Measurements from ENCODE around the gene PMEPA1. TPM values are rescaled to one million over a fixed set of nuclear protein-coding genes. Genes with fewer than 3 reads are reported as not detected.

The PMEPA1 gene, protein sequence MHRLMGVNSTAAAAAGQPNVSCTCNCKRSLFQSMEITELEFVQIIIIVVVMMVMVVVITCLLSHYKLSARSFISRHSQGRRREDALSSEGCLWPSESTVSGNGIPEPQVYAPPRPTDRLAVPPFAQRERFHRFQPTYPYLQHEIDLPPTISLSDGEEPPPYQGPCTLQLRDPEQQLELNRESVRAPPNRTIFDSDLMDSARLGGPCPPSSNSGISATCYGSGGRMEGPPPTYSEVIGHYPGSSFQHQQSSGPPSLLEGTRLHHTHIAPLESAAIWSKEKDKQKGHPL
- polyA plus RNA-seq: 18.9 TPM
- long read RNA-seq, donor 1, full-length matches to known transcripts: 2 of 2 reads
- long read RNA-seq, donor 1, partial matches to known transcripts: 0 of 2 reads
- long read RNA-seq, donor 1, other reads (novel, unspliced or antisense): 0 of 2 reads
- long read RNA-seq, donor 2, full-length matches to known transcripts: 14 of 14 reads
- long read RNA-seq, donor 2, partial matches to known transcripts: 0 of 14 reads
- long read RNA-seq, donor 2, other reads (novel, unspliced or antisense): 0 of 14 reads
- long read RNA-seq, donor 3, full-length matches to known transcripts: 11 of 11 reads
- long read RNA-seq, donor 3, partial matches to known transcripts: 0 of 11 reads
- long read RNA-seq, donor 3, other reads (novel, unspliced or antisense): 0 of 11 reads
- long read RNA-seq, donor 4, full-length matches to known transcripts: 1 of 1 reads
- long read RNA-seq, donor 4, partial matches to known transcripts: 0 of 1 reads
- long read RNA-seq, donor 4, other reads (novel, unspliced or antisense): 0 of 1 reads
- long read RNA-seq, donor 5, full-length matches to known transcripts: 6 of 6 reads
- long read RNA-seq, donor 5, partial matches to known transcripts: 0 of 6 reads
- long read RNA-seq, donor 5, other reads (novel, unspliced or antisense): 0 of 6 reads
- long read RNA-seq, donor 6, full-length matches to known transcripts: 13 of 13 reads
- long read RNA-seq, donor 6, partial matches to known transcripts: 0 of 13 reads
- long read RNA-seq, donor 6, other reads (novel, unspliced or antisense): 0 of 13 reads
- long read RNA-seq, donor 7, full-length matches to known transcripts: 10 of 10 reads
- long read RNA-seq, donor 7, partial matches to known transcripts: 0 of 10 reads
- long read RNA-seq, donor 7, other reads (novel, unspliced or antisense): 0 of 10 reads
- long read RNA-seq, donor 8, full-length matches to known transcripts: 16 of 16 reads
- long read RNA-seq, donor 8, partial matches to known transcripts: 0 of 16 reads
- long read RNA-seq, donor 8, other reads (novel, unspliced or antisense): 0 of 16 reads
- long read RNA-seq, donor 9, full-length matches to known transcripts: 8 of 8 reads
- long read RNA-seq, donor 9, partial matches to known transcripts: 0 of 8 reads
- long read RNA-seq, donor 9, other reads (novel, unspliced or antisense): 0 of 8 reads
- long read RNA-seq, donor 10, full-length matches to known transcripts: 12 of 12 reads
- long read RNA-seq, donor 10, partial matches to known transcripts: 0 of 12 reads
- long read RNA-seq, donor 10, other reads (novel, unspliced or antisense): 0 of 12 reads
- long read RNA-seq, donor 11, full-length matches to known transcripts: 7 of 7 reads
- long read RNA-seq, donor 11, partial matches to known transcripts: 0 of 7 reads
- long read RNA-seq, donor 11, other reads (novel, unspliced or antisense): 0 of 7 reads

GRCh38 chr20:57709823-57710799 lies at the start of gene PMEPA1:
Gene PMEPA1 (minus strand): TSS chr20:57710015. CDS start chr20:57709582, 433 bp downstream.
- H3K9me3 ChIP-seq (ENCODE audit: control insufficient read depth, low read depth, low read length): no peaks in the 10 kb centered on the region
- peaks cover 1% of the 10 kb centered on the region for H3K36me3 ChIP-seq (ENCODE audit: control insufficient read depth, insufficient read depth, low read length)
- H3K4me3 ChIP-seq (ENCODE audit: low read length): peak within 1 kb of the TSS; percentile 63
- H3K27ac ChIP-seq (ENCODE audit: low read length): peak within 1 kb of the TSS; percentile 36
- WGBS (ENCODE audit: insufficient coverage, low lambda C conversion rate): no CpG with 5 or more reads among the region's 92 CpGs
- DNase-seq: peak; percentile 89 to 95
- H3K27me3 ChIP-seq (ENCODE audit: control insufficient read depth, insufficient read depth, low read length): peaks cover 4% of the 10 kb centered on the region
- H3K4me1 ChIP-seq (ENCODE audit: control insufficient read depth, insufficient read depth, low read length): peaks cover 12% of the 10 kb centered on the region

GRCh38 chr20:57757767-57758166 lies 48.0 kb upstream of the PMEPA1 start:
- H3K36me3 ChIP-seq (ENCODE audit: control insufficient read depth, insufficient read depth, low read length): no peaks in the 10 kb centered on the region
- H3K4me3 ChIP-seq (ENCODE audit: low read length): no peak overlapping the region
- WGBS (ENCODE audit: insufficient coverage, low lambda C conversion rate): no CpG with 5 or more reads among the region's 1 CpG
- no peaks in the 10 kb centered on the region for H3K9me3 ChIP-seq (ENCODE audit: control insufficient read depth, low read depth, low read length)
- no peaks in the 10 kb centered on the region for H3K27me3 ChIP-seq (ENCODE audit: control insufficient read depth, insufficient read depth, low read length)
- no peak for DNase-seq
- no peaks in the 10 kb centered on the region for H3K4me1 ChIP-seq (ENCODE audit: control insufficient read depth, insufficient read depth, low read length)
- no peak overlapping the region for H3K27ac ChIP-seq (ENCODE audit: low read length)

- no peaks in the 10 kb centered on the region for H3K4me1 ChIP-seq (ENCODE audit: control insufficient read depth, insufficient read depth, low read length)
- no peak for DNase-seq
- no peaks in the 10 kb centered on the region for H3K9me3 ChIP-seq (ENCODE audit: control insufficient read depth, low read depth, low read length)
- no peak overlapping the region for H3K4me3 ChIP-seq (ENCODE audit: low read length)
- H3K27ac ChIP-seq (ENCODE audit: low read length): no peak overlapping the region
- no peaks in the 10 kb centered on the region for H3K27me3 ChIP-seq (ENCODE audit: control insufficient read depth, insufficient read depth, low read length)
- no peaks in the 10 kb centered on the region for H3K36me3 ChIP-seq (ENCODE audit: control insufficient read depth, insufficient read depth, low read length)
- 100% methylated on average over 1 of the region's 4 CpGs for WGBS (ENCODE audit: insufficient coverage, low lambda C conversion rate)
These were observed 47.1 kb upstream of the PMEPA1 start for GRCh38 chr20:57756921-57757320.

DNA sequence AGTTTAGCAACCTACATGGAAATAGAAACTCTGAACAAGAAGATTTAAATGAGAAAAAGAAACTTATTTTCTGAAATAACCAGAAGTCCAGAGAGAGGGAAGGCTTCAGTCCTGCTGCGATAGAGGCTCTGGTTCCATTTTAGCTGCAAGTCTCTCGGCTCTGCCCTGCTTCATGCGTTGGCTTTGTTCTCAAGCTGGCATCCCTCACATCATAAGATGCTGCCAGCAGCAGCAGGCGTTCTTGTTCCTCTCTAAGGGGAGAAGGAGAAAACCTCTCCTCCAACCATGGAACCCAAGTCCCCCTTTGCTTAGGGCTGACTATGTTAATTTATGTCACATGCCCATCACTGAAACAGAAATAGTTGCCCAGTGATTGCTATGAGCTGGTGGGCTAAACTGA lies 46.4 kb upstream of the PMEPA1 start:
- no peaks in the 10 kb centered on the region for H3K4me1 ChIP-seq (ENCODE audit: control insufficient read depth, insufficient read depth, low read length)
- no peaks in the 10 kb centered on the region for H3K9me3 ChIP-seq (ENCODE audit: control insufficient read depth, low read depth, low read length)
- no peaks in the 10 kb centered on the region for H3K36me3 ChIP-seq (ENCODE audit: control insufficient read depth, insufficient read depth, low read length)
- no peak for DNase-seq
- H3K27me3 ChIP-seq (ENCODE audit: control insufficient read depth, insufficient read depth, low read length): no peaks in the 10 kb centered on the region
- no CpG with 5 or more reads among the region's 4 CpGs for WGBS (ENCODE audit: insufficient coverage, low lambda C conversion rate)
- H3K4me3 ChIP-seq (ENCODE audit: low read length): no peak overlapping the region
- H3K27ac ChIP-seq (ENCODE audit: low read length): no peak overlapping the region

DNA sequence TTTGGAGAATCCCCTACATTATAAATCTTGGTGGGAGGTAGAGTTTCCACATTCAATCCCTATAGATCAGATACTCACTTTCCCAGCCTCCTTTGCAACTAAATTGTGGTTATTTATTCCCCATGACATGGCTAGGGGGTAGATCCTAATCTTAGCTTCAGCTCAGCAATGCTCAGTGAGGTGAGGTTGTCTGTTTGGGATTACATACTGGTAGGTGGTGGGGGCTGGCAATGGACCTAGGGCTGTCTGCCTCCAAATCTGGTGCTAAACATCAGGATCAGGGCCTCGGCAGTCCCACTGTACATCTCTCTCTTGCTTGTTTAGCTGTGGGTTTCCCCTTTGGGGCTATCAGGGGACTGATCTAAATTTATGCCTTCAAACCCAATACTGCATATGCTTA lies 45.8 kb upstream of the PMEPA1 start:
- Histone ChIP-seq H3K27me3 (ENCODE audit: control insufficient read depth, insufficient read depth, low read length) (no peaks in the 10 kb centered on the region), H3K4me1 (ENCODE audit: control insufficient read depth, insufficient read depth, low read length) (no peaks in the 10 kb centered on the region), H3K9me3 (ENCODE audit: control insufficient read depth, low read depth, low read length) (no peaks in the 10 kb centered on the region), H3K4me3 (ENCODE audit: low read length) (no peak overlapping the region), H3K27ac (ENCODE audit: low read length) (no peak overlapping the region), H3K36me3 (ENCODE audit: control insufficient read depth, insufficient read depth, low read length) (no peaks in the 10 kb centered on the region)
- DNase-seq: no peak
- WGBS (ENCODE audit: insufficient coverage, low lambda C conversion rate): no CpG with 5 or more reads among the region's 1 CpG

- H3K4me1 ChIP-seq (ENCODE audit: control insufficient read depth, insufficient read depth, low read length): peaks cover 4% of the 10 kb centered on the region
- no peak overlapping the region for H3K27ac ChIP-seq (ENCODE audit: low read length)
- DNase-seq: no peak
- H3K36me3 ChIP-seq (ENCODE audit: control insufficient read depth, insufficient read depth, low read length): no peaks in the 10 kb centered on the region
- H3K27me3 ChIP-seq (ENCODE audit: control insufficient read depth, insufficient read depth, low read length): peaks cover 3% of the 10 kb centered on the region
- H3K4me3 ChIP-seq (ENCODE audit: low read length): no peak overlapping the region
- 88% methylated on average over 1 of the region's 3 CpGs for WGBS (ENCODE audit: insufficient coverage, low lambda C conversion rate)
- no peaks in the 10 kb centered on the region for H3K9me3 ChIP-seq (ENCODE audit: control insufficient read depth, low read depth, low read length)
These were observed 44.4 kb upstream of the PMEPA1 start for GRCh38 chr20:57754190-57754589.

- WGBS (ENCODE audit: insufficient coverage, low lambda C conversion rate): 100% methylated on average over 1 of the region's 14 CpGs
- Histone ChIP-seq H3K36me3 (ENCODE audit: control insufficient read depth, insufficient read depth, low read length) (no peaks in the 10 kb centered on the region), H3K9me3 (ENCODE audit: control insufficient read depth, low read depth, low read length) (no peaks in the 10 kb centered on the region), H3K4me1 (ENCODE audit: control insufficient read depth, insufficient read depth, low read length) (peaks cover 7% of the 10 kb centered on the region), H3K27ac (ENCODE audit: low read length) (no peak overlapping the region), H3K4me3 (ENCODE audit: low read length) (no peak overlapping the region), H3K27me3 (ENCODE audit: control insufficient read depth, insufficient read depth, low read length) (peaks cover 3% of the 10 kb centered on the region)
- DNase-seq: no peak
These were observed 43.7 kb upstream of the PMEPA1 start for GRCh38 chr20:57753332-57754164.

DNA sequence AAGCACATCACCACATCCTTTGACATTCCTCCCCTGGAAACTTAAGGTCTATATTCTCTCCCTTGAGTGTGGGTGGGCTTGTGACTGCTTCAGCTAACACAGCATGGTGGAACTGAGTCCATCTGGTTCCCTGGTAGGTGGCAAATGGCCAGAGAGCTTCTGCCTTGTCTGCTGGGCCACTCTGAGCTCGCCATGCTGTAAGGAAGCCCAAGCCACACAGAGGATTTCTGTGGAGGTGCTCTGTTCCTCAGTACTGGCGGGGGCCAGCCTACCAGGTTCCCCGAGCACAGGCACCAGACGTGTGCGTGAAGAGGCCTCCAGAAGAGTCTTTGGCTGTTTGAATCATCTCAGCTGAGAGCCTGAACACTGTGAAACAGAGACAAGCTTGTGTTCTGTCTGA lies 41.6 kb upstream of the PMEPA1 start:
- peaks cover 11% of the 10 kb centered on the region for H3K4me1 ChIP-seq (ENCODE audit: control insufficient read depth, insufficient read depth, low read length)
- no peaks in the 10 kb centered on the region for H3K9me3 ChIP-seq (ENCODE audit: control insufficient read depth, low read depth, low read length)
- no peak overlapping the region for H3K4me3 ChIP-seq (ENCODE audit: low read length)
- no peak for DNase-seq
- H3K27ac ChIP-seq (ENCODE audit: low read length): no peak overlapping the region
- WGBS (ENCODE audit: insufficient coverage, low lambda C conversion rate): no CpG with 5 or more reads among the region's 5 CpGs
- no peaks in the 10 kb centered on the region for H3K36me3 ChIP-seq (ENCODE audit: control insufficient read depth, insufficient read depth, low read length)
- peaks cover 5% of the 10 kb centered on the region for H3K27me3 ChIP-seq (ENCODE audit: control insufficient read depth, insufficient read depth, low read length)

Data from large intestine (tissue), 12 donors.